Loucy (cell line): Measurements from ENCODE around the gene MANF.

Experiments
- H2AFZ ChIP-seq: fragments of 200-600 bp; sonication (generic); 2 replicates; pipeline ENCODE4 v1.6.0; 2016; ENCODE audit warnings: antibody characterized with exemption, mild to moderate bottlenecking, low read length, moderate library complexity
- H3F3A ChIP-seq: fragments of 200-600 bp; 2 replicates; pipeline ENCODE4 v1.6.0; 2016; ENCODE audit warnings: antibody characterized with exemption, low read depth, mild to moderate bottlenecking
- H3K27me3 ChIP-seq: fragments of 200-600 bp; sonication (generic); 2 replicates; pipeline ENCODE4 v1.6.1; 2014; ENCODE audit warnings: low read length, mild to moderate bottlenecking; ENCODE audit not compliant: insufficient read depth, poor library complexity, severe bottlenecking
- H3K36me3 ChIP-seq: fragments of 200-600 bp; sonication (generic); 2 replicates; pipeline ENCODE4 v1.6.1; 2016; ENCODE audit warnings: low read length; ENCODE audit not compliant: insufficient read depth
- H3K4me1 ChIP-seq: fragments of 200-600 bp; sonication (generic); 2 replicates; pipeline ENCODE4 v1.5.1; 2014; ENCODE audit warnings: low read length, mild to moderate bottlenecking; ENCODE audit not compliant: insufficient read depth, poor library complexity, severe bottlenecking
- H3K4me2 ChIP-seq: fragments of 200-600 bp; sonication (generic); 2 replicates; pipeline ENCODE4 v1.6.0; 2014; ENCODE audit warnings: antibody characterized with exemption, low read length, low read depth, mild to moderate bottlenecking; ENCODE audit not compliant: poor library complexity, severe bottlenecking
- H3K4me3 ChIP-seq: fragments of 200-600 bp; sonication (generic); 2 replicates; pipeline ENCODE4 v1.5.1; 2014; ENCODE audit warnings: low read length, mild to moderate bottlenecking, mixed read lengths; ENCODE audit not compliant: poor library complexity, severe bottlenecking
- H3K79me2 ChIP-seq: fragments of 200-600 bp; sonication (generic); 2 replicates; pipeline ENCODE4 v1.6.1; 2014; ENCODE audit warnings: low read length; ENCODE audit not compliant: insufficient read depth
- H3K9ac ChIP-seq: fragments of 200-600 bp; sonication (generic); 2 replicates; pipeline ENCODE4 v1.6.0; 2014; ENCODE audit warnings: mild to moderate bottlenecking, low read depth, low read length, moderate library complexity; ENCODE audit not compliant: poor library complexity, severe bottlenecking
- H3K9me2 ChIP-seq: fragments of 200-600 bp; sonication (generic); replicated peaks from 2 replicates; pipeline ENCODE4 v1.6.1; 2016; ENCODE audit warnings: low read depth, low read length, mixed read lengths
- H3K9me3 ChIP-seq: fragments of 200-600 bp; sonication (generic); 2 replicates; pipeline ENCODE4 v1.6.1; 2014; ENCODE audit warnings: mild to moderate bottlenecking, antibody characterized with exemption, low read length, low read depth; ENCODE audit not compliant: insufficient read depth
- H4K20me1 ChIP-seq: fragments of 200-600 bp; sonication (generic); 2 replicates; pipeline ENCODE4 v1.6.0; 2014; ENCODE audit warnings: antibody characterized with exemption, low read length, mild to moderate bottlenecking; ENCODE audit not compliant: insufficient read depth, poor library complexity, severe bottlenecking
- CTCF ChIP-seq: fragments of 200-600 bp; sonication (generic); conservative IDR thresholded peaks from 2 replicates; pipeline ENCODE4 v1.5.1; 2014; ENCODE audit warnings: mild to moderate bottlenecking, antibody characterized with exemption, low read length
- EZH2phosphoT487 ChIP-seq: fragments of 200-600 bp; IDR thresholded peaks from 2 replicates; pipeline ENCODE4 v1.6.1; 2018; ENCODE audit warnings: antibody characterized with exemption, mild to moderate bottlenecking, moderate library complexity, borderline replicate concordance

MANF gene

DNA sequence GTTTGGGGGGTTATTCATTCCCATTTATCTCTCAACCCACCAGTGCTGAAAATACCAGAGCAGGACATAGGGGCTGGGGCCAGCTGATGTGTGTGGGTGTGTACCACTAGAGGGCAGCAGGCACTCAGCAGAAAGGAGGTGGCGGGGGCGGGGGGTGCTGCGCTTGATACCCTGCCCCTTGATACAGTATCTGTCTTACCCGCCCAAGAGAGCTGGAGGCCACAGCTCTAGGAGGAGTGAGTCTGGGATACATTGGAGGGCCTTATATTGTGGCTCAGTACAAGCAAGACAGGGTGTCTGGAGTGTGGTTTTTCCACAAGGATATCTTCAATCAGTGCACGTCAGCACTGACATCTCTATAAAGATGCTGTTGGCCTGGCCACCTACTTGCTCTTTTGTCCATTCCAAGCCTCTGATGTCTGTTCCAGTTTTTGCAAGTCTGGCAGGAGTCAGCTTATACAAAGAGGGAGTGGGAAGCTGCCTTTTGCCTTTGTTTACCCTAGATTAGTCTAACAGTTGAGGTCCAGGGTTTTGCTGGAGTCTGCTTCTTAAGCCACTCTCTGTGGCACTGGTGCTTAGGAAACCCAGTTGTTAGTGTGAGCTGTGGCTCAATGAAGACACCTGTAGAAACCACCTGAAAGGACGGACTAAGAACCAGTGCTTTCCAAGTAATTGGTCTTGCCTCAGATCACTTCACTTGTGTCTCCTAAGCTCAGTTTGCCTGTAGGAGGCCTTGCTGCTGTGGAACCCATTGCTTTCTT is 4.5 kb downstream of the MANF start:
- Histone ChIP-seq H3K9me3 (no peaks in the 10 kb centered on the region), H3F3A (peaks cover 4% of the 10 kb centered on the region; the same call in 1 of the 2 replicates), H4K20me1 (peaks cover 72% of the 10 kb centered on the region), H3K36me3 (peaks cover 34% of the 10 kb centered on the region; the same call in 1 of the 2 replicates), H3K4me2 (peak overlapping the region; percentile 88), H3K4me3 (peak overlapping the region; percentile 82), H3K27me3 (no peaks in the 10 kb centered on the region), H3K9me2 (no peaks in the 10 kb centered on the region), H3K4me1 (peaks cover 55% of the 10 kb centered on the region), H3K9ac (no peak overlapping the region), H2AFZ (no peak overlapping the region), H3K79me2 (peaks cover 88% of the 10 kb centered on the region)
- TF ChIP-seq CTCF (peak; percentile 82), EZH2phosphoT487 (no peak)

GRCh38 chr3:51390246-51391074 is 5.4 kb downstream of the MANF start:
- H3F3A ChIP-seq, result peaks cover 4% of the 10 kb centered on the region; the same call in 1 of the 2 replicates

More at GRCh38 chr3:51390246-51391074, 5.4 kb downstream of the MANF start:
- Histone ChIP-seq H3K27me3 (no peaks in the 10 kb centered on the region), H3K36me3 (peaks cover 43% of the 10 kb centered on the region; the same call in 1 of the 2 replicates), H3K4me2 (peak overlapping the region; percentile 88), H3K79me2 (peaks cover 93% of the 10 kb centered on the region), H3K9me3 (no peaks in the 10 kb centered on the region), H3K4me1 (peaks cover 57% of the 10 kb centered on the region), H2AFZ (no peak overlapping the region), H4K20me1 (peaks cover 81% of the 10 kb centered on the region), H3K9me2 (no peaks in the 10 kb centered on the region), H3K4me3 (peak overlapping the region; percentile 82), H3K9ac (peak overlapping the region; percentile 67)
- TF ChIP-seq CTCF, result no peak; the same call in 1 of the 2 replicates
- TF ChIP-seq EZH2phosphoT487, result no peak
